GM12891 (cell line): ENCODE measurements around the gene SORT1.

Experiments
- POLR2A ChIP-seq: IDR thresholded peaks from 2 replicates; pipeline ENCODE4 v1.6.1; 2011; ENCODE audit warnings: low read depth, low read length, control low read depth
- POLR2AphosphoS5 ChIP-seq: IDR thresholded peaks from 2 replicates; pipeline ENCODE4 v1.6.1; 2011; ENCODE audit warnings: low read depth, low read length, control low read depth
- SPI1 ChIP-seq: IDR thresholded peaks from 2 replicates; pipeline ENCODE4 v1.6.1; 2011; ENCODE audit warnings: low read depth, low read length, control low read depth

DNA sequence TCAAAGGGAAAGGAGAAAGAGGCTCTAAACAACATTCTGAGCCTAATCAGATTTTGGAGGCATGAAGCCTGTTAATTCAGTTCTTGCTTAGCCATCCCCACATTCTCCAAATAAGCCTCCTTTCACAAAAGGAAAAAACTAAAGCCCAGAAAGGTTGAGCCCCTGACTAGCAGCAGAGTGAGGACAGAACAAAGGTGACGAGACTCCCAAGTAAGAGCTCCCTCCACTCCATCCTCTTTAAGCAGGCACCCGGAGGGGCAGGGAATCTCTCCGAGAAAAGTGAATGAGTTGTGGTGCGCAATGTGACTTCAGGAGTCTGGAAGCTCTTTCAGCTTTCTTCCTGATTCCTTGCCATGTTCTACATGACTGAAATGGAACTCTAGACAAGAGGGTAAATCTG lies 47.5 kb downstream of the SORT1 start:
- TF ChIP-seq POLR2A (no peak), POLR2AphosphoS5 (no peak), SPI1 (no peak)
